Ammon's horn (tissue), 1 donor: ENCODE measurements around the gene TRIM25.
"Not testable (repeated sequence)": the region's sequence is repeated elsewhere in the genome, so short reads cannot be mapped to it uniquely, and the experiment has no call there.

Experiments
- DNase-seq: peaks from one replicate; pipeline ENCODE4 v3.0.0-alpha.2; 2016; ENCODE audit warnings: low spot score

TRIM25 gene, protein sequence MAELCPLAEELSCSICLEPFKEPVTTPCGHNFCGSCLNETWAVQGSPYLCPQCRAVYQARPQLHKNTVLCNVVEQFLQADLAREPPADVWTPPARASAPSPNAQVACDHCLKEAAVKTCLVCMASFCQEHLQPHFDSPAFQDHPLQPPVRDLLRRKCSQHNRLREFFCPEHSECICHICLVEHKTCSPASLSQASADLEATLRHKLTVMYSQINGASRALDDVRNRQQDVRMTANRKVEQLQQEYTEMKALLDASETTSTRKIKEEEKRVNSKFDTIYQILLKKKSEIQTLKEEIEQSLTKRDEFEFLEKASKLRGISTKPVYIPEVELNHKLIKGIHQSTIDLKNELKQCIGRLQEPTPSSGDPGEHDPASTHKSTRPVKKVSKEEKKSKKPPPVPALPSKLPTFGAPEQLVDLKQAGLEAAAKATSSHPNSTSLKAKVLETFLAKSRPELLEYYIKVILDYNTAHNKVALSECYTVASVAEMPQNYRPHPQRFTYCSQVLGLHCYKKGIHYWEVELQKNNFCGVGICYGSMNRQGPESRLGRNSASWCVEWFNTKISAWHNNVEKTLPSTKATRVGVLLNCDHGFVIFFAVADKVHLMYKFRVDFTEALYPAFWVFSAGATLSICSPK

DNA sequence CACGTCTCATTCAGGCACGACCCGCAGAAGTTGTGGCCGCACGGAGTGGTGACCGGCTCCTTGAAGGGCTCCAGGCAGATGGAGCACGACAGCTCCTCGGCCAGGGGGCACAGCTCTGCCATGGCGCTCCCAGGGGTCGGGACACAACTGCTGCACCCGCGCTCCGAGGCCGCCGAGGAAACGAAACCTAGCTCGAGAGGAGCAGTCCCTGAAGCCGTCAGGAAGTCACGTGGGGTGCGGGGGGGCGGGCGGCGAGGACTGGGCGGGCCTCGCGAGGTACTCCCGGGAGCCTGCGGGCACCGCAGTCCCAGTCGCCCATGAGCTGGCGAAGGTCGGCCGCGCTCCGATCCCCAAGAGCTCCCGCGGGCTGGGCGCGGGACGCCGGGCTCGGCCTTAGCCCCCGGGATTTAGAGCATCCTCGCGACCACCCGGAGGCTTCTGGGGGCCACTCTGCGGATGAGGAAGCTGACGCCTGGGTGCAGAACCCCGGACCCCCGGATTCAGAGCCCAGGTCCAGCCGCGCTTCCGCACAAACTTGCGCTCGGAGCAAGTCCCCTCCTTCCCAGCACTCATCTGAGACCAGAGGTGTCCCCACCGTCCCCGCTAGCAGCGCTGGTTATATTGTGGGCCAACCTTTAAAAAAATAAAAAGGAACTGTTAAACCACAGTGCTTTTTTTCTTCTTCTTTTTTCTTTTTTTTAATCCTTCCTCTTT lies at the start of gene TRIM25:
Gene TRIM25, minus strand, starts transcription at position 183 of the 714 bp plus-strand sequence. Its CDS starts 61 bp downstream, at position 122.
- peak; percentile 87 for DNase-seq

DNA sequence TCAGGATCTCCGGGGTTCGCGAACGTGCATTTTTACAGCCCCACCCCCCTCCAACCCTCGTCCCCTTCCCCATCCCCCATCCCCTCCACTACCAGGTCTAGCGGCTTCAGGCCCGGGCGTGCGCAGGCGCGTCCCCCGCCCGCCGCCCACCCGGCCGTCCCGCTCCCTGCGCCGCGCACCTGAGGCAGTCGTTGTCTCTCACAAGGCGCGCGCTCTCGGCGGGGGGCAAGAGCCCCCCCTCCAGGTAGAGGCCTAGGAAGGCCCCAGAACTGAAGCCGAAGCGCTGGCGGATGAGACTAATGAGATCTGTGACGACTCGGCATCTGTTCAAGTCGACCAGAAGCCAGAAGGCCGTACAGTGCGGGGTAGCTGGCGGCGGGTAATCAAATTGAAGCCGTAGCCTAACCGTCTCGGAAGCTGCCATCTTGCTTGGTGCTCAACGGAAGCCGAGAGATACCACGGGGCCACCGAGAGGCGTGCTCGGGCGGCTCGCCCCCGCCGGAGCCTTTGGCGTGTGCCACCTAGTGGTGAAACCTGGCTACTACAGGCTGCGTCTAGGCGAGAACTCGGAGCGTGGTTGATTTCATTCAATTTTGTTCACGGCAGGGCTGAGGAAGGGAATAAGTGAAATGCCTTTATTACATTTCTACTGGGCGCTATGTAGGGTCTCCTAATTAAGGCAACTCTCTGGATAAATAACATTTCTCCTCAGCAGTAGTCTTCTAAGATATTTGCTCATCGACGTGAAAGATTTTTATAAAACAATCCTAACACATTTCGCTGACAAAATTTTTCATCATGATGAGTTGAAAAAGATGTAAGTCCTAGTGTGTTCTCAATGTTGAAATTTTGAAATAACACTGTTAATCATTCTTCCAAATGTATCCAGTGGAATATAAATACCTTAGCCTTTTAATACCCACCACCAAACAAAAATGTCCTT lies 47.0 kb upstream of the TRIM25 start, which contains the start of gene COIL:
Gene COIL, minus strand, starts transcription at position 455 of the 943 bp plus-strand sequence. Its CDS starts 31 bp downstream, at position 424.
- peak; percentile 94 for DNase-seq

DNA sequence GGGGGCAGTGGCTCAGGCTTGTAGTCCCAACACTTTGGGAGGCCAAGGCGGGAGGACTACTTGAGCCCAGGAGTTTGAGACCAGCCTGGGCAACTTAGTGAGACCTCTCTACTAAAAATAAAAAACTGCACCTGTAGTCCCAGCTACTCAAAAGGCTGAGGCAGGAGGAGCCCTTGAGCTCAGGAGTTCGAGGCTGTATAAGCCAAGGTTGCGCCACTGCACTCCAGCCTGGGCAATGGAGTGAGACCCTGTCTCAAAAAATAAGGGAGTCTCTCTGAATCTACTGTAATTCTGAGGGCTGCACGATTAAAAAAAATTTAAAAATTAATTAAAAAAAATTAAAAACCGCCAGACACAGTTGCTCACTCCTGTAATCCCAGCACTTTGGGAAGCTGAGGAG lies 43.1 kb upstream of the TRIM25 start:
- no peak for DNase-seq

DNA sequence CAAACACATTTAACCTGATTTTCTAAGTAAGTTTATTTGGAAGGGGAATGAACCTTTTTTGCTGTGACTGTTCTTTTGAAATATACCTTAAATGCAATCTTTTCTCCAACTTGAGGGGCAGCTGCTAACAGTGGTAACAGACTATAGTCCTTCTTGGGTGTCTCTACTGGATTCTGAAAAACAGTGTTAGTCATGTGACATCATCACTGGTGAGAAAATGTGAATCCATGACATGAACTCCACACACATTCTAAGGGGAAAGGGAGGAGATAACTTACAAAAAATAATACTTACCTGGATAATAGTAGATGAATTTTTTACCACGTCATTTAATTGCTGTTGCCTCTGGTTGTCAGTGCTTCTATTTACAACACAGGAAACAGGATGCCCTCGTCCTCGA lies 35.7 kb upstream of the TRIM25 start:
- no peak for DNase-seq

DNA sequence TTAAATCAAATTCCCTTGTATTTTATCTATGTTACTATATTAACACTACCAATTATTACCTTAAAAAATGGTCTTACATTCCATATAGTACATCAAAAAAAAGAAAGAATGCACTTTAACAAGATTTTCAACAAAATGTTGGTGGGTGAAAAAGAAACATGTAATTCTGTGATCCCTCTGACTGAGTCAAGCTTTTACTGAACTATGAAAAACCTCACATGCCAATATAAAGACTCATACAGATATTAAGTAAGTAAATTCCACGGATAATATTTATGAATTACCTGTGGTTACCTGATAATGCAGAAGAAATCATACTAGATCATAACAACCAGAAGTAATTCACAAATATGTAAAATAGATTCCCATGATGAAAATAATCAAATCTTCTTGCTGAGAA lies 34.6 kb upstream of the TRIM25 start:
- DNase-seq: no peak

DNA sequence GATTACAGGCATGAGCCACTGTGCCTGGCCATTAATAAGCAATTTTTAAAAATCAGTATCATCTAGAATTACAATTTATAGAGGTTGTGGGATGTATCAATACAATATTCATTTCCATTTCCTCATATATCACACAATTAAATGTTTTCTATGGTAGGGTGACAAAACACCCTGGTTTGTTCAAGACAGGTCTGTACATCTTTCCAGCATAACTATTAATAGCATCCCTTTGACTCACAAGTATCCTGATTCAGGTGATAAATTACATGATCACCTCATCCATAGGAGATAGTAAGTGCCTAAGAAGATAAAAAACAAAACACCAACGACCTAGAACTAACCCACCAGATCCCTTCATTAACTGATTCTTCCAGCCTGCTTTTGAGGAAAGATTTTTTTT lies 33.9 kb upstream of the TRIM25 start:
- DNase-seq: no peak

DNA sequence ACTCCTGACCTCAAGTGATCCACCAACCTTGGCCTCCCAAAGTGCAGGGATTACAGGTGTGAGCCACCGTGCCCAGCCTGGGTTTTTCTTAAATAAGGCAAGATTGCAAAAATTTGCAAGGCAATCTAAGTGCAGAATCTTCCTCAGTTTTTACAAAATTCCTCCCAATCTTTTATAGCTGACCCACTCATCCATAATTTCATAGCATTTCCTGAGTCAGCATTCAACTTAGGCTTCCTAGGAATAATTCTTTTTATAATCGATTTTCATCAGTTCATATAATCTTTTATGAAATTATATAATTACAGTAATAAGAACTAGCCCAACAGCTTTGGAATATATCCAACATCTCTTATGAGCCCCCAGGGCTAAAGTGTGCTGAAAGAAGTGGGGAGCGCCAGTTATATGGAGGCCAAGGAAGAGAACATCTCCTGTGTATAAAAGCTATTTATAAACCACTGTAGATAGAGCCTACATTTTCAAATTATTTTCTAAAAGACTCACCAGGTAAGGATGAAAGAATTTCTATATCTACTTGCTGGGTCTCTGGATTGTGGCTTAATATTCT lies 32.2 kb upstream of the TRIM25 start:
- no peak for DNase-seq

DNA sequence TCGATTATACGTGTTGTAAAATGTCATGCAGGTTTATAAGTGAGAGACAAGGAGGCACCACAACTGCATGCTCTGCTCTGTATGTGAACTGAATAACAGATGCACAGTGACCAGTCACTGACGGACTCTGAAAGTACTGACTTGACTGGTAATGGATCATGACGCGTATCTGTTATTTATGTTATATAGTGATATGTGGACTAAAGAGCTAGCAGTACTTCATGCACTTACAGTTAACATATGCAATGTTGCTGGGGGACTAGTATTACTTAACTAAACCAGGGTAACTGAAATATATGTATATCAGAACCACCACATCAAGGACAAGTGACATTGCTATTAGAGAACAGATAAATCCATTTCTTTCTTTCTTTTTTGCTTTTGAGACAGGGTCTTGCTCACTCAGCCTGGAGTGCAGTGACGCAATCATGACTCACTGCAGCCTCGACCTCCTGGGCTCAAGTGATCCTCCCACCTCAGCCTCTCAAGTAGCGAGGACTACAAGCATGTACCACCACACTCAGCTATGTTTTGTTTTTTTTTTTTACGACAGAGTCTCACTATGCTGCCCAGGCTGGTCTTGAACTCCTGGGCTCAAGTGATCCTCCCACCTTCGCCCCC lies 29.8 kb upstream of the TRIM25 start:
- DNase-seq: no peak

DNA sequence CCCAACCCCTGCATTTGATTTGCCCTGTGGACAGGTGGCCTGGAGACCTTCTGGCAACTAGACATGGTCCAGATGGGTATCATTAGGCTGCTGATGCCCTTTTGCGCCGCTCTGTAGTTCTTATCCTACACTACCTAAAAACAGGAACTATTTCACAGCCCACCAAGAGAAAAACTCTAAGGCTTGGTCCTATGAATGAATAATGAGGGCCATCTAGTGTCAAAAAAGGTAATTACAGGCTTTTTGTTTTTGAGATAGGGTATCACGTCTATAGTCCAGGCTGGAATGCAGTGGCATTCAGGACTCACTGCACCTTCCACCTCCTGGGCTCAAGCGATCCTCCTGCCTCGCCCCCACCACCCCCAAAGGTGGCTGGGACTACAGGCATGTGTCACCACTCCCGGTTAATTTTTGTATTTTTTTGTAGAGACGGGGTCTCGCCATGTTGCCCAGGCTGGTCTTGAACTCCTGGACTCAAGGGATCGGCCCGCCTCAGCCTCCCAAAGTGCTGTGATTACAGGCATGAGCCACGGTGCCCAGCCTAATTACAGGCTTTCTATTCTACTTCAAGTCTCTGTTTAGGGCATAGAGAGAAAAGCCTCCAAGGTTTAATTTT lies 26.1 kb upstream of the TRIM25 start:
- DNase-seq: peak; percentile 16

DNA sequence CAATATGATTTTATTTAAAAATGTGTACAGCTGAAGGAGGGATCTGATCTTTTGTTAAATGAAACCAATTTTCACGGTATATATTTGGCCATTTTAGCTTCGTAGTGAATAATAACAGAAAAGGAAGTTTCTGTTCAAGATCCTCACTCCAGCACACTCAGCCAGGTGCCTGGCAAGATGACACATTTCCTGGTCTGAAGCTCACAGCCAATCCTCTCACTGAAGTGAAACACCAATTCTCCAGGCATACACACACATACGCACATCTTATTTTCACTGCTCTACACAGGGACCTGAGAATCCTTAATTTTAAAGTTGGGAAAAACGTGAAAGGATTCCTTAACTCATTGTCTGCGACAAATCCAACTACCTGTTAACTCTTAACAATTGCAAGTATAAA lies 24.4 kb upstream of the TRIM25 start:
- not testable (repeated sequence) for DNase-seq

DNA sequence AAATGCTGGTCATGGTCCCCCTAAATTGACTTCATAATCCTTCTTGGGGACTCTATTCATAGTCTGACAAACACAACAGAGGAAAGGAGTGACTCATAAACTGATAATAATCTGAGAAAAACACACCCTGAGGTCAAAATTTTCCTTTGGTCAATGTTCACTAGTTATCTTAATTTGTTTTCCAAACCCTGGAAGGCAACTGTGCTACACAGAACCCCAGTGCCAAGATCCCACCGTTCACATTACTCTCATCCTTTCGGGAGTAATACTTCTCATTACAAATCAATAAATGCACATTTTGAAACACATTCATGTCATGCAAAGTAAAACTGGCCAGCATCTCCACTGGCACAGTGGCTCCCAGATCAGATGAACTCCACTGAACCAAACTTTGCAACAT lies 23.8 kb upstream of the TRIM25 start:
- DNase-seq: no peak

DNA sequence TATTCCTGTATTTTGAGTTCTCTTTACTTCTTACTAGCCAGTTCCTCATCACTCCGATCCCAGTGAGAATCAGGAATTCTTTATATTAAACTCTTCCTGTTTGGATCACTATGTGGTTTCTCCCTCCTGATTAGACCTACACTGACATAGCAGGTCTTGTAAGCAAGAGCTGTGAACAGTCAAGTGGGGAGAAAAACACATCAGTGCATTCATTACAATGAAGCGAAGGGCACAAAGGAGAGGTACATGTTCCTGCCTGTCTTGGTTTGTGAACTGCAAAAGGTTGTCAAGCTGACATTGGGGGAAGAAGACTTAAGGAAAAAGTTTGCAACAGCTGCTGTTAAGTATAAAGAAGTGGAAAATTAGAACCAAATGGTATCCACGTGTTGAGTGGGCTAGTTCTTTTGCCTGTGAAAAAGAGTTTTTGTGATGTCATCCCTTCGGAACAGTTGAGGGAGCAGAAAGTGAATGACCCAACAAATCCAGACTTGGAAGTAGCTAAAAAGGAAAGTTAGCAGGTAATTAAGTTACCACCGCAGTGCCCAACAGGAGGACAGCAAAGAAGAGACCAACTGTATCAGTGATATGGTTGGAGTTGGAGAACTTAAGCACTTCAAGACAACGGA lies 23.0 kb upstream of the TRIM25 start:
- no peak for DNase-seq

DNA sequence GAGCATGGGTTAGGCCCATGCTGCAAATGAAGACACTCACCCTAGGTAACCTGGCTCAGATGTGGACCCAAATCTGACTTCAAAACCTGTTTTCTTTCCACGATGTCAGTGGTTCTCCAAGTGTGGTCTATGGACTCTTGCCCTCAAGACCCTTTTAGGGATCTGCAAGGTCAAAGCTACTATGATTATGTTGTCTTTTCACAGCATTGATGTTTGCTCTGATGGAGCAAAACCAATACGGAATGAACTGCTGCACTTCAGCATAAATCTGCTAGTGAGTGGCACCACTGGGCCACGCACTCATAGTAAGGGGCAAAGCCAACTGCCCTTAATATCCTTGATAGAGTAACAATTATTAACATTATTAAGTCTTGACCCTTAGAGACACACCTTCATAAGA lies 21.6 kb upstream of the TRIM25 start:
- no peak for DNase-seq

DNA sequence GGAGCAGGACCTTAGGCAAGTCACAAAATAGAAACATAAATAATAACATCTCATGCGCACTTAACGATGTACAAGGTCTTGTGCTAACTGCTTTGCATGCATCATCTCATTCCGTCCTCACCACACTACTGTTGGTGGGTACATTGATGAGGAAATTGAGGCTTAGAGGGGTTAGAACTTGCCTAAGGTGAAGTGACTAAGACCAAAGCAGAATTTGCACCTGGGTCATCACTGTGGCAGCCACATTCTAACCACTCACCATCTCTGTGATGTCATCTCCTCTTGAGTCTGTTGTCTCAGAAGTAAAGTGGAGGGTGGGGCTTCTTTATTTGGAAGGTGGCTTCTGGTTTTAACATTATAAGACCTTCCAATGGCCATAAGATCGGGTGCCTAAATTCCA lies 20.4 kb upstream of the TRIM25 start:
- DNase-seq: no peak

DNA sequence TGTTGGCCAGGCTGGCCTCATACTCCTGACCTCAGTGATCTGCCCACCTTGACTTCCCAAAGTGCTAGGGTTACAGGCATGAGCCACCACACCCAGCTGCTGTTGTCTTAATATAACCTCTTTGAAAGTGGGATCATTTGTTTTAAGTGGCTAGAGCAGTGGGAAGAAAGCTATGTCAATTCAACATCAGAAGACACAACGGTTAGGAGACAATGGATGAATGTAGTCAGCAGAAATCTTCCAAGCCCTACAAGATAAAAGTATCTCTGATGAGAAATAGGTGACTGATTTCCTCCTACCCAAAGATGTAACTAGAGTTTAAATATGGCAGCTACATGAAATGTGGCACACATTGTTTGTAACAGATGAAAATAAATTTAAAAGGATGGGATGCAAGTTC lies 20.0 kb upstream of the TRIM25 start:
- no peak for DNase-seq

DNA sequence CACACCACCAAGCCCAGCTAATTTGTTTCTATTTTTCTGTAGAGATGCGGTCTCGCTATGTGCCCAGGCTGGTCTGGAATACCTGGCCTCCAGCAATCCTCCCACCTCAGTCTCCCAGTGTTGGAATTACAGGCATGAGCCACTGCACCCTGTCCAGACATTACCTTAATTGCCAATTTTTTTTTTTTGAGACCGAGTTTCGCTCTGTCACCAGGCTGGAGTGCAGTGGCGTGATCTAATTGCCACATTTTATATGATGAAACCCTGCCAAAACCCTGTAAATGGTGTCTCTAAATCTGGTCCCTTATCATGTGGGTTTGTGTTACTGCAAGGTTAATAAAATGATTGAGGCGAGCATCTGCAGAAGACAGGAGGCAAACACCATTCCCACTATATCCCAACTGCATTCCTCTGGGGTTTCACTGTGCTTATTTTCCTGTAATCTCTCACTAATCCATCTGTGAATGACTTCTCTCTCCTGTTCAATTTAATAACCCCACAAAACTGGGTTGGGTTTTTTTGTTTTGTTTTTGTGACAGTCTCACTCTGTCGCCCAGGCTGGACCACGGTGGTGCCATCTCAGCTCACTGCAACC lies 19.4 kb upstream of the TRIM25 start:
- no peak for DNase-seq

DNA sequence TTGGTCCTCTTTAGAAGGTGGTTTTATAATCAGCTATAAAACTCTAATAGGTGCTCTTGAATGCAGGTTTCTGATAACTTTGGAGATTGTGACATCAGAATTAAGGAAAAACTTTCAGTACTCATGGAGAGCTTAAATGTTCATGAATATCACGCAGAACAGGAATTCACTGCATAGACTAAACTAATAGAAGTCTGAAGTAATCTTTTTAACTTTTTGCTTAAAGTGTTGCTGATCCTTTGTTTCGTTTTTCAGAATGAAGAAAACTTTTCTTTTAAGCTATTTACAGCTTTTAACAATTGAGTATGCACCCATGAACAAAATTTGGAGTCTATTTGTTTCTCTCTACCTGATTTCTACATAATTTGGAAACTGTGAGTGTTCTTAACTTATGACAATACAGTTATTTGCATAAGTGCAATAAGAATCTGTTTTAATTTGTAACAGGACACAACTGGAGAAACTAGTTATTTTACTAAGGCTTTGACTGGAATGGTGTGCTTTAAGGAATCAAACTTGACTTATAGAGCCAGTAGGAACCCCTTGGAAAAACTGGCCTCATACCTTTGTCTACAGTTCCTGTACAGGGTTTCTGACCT lies 17.0 kb upstream of the TRIM25 start:
- no peak for DNase-seq

DNA sequence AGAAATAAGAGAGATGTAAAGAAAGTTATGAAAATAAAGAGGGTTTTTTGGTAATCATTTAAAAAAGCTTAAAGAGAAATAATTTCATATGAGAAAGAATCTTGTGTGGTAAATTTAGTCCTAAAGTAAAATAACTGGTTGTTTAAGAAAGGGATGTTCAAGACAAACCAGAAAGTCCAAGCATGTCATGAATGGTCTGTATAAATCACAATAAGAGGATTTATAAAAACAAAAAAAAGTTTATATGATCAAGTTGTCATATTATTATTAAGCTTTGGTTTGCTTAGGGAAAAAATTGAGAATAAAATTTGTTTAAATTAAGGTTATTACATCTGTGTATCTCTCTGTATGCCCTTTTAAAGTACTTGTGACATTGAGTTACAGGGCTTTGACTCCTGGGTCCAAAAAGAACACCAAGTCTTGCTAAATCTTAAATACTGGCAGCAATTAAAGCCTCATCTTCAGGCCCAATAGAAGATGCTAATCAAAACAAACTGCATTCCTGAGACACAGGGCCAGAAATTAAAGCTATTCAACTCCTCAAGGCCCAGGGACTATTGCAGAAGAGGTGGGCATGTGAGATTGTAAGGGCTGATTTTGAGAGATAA lies 15.6 kb upstream of the TRIM25 start:
- no peak for DNase-seq

DNA sequence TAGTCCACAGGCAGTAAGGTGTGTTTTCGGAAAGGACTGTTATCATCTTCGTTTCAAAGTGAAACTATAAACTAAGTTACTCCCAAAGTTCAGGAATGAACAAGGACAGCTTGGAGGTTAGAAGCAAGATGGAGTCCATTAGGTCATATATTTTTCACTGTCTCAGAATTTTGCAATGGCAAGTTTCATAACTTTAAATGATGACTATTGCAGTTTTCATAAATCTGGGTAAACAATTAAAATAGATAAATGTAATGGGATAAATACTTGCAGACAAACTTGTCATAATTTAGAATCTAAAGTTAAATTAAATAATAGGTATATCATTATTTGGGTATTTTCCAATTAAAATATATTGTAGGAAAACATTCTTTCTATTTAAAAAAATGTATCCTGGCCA lies 14.7 kb upstream of the TRIM25 start:
- no peak for DNase-seq
